Stomach (tissue), 9 donors: ENCODE results near the gene FRYL. TPM values are rescaled to one million over a fixed set of nuclear protein-coding genes. Genes with fewer than 3 reads are reported as not detected.

Experiments
- DNase-seq, 2 donors: peaks; one replicate each; pipeline versions ENCODE4 v3.0.0 to v3.0.0-alpha.2; 2013 to 2019
- H3K27ac ChIP-seq, 5 donors: fragments of 200-600 bp in 4 of 5; sonication (generic) in 4 of 5; one replicate each; pipeline ENCODE4 v1.5.1; 2013 to 2019; ENCODE audit warnings: mild to moderate bottlenecking in 1 of 5, moderate library complexity in 1 of 5
- H3K27me3 ChIP-seq, 3 donors: fragments of 200-600 bp; sonication (generic); one replicate each; pipeline ENCODE4 v1.5.1; 2017 to 2019; ENCODE audit warnings: mixed run types in 1 of 3
- H3K36me3 ChIP-seq, 4 donors: fragments of 200-600 bp; sonication (generic); 1 replicate in 3 of 4; 2 replicates in 1 of 4; pipeline ENCODE4 v1.5.1; 2016 to 2019
- H3K4me1 ChIP-seq, 4 donors: fragments of 200-600 bp; sonication (generic); one replicate each; pipeline ENCODE4 v1.5.1; 2016 to 2019
- H3K4me3 ChIP-seq, 4 donors: fragments of 200-600 bp; sonication (generic) in 3 of 4; one replicate each; pipeline ENCODE4 v1.5.1; 2016 to 2019; ENCODE audit warnings: mild to moderate bottlenecking in 1 of 4
- H3K9me3 ChIP-seq, 4 donors: fragments of 200-600 bp; sonication (generic); one replicate each; pipeline ENCODE4 v1.5.1; 2016 to 2019
- CTCF ChIP-seq, 7 experiments: fragments of 450-650 bp in 4 of 7; fragments of 200-600 bp in 3 of 7; sonication (generic) in 3 of 7; IDR thresholded peaks; one replicate each; pipeline ENCODE4 v1.5.1; 2016 to 2019; ENCODE audit warnings: antibody characterized with exemption in 7 of 7, control low read depth in 2 of 7, mild to moderate bottlenecking in 1 of 7
- EP300 ChIP-seq: sonication (generic); formaldehyde crosslinking; IDR thresholded peaks from one replicate; pipeline ENCODE4 v1.6.1; 2017; ENCODE audit warnings: antibody characterized with exemption
- POLR2A ChIP-seq, 4 donors: fragments of 450-650 bp; IDR thresholded peaks; one replicate each; pipeline ENCODE4 v1.6.1; 2016; ENCODE audit warnings: antibody characterized with exemption in 4 of 4, control low read depth in 2 of 4, mild to moderate bottlenecking in 1 of 4, moderate library complexity in 1 of 4
- POLR2AphosphoS5 ChIP-seq, 3 donors: sonication (generic); formaldehyde crosslinking; IDR thresholded peaks; one replicate each; pipeline ENCODE4 v1.6.1; 2016; ENCODE audit warnings: antibody characterized with exemption in 3 of 3
- WGBS, 5 donors: extraction: QIAGEN DNeasy Blood & Tissue Kit in 3 of 5; methylation state at CpG; one replicate each; pipeline versions ENCODE4 v1.1.5 to v1.1.7; 2013 to 2018; 5-methylcytosine and 5-hydroxymethylcytosine counted together
- intact Hi-C: fragments of 100-400 bp; cut with DNase I; formaldehyde crosslinking; loops from one replicate; pipeline ENCODE4 v1.15.1; 2023; ENCODE audit warnings: low total_unique reads
- polyA plus RNA-seq, 3 donors: library from polyadenylated mRNA; stranded (reverse); fragments of 200-250 nt; gene quantifications; one replicate each; pipeline ENCODE4 v1.2.3, GENCODE V29; 2013
- total RNA-seq, 5 donors: library from RNA; depleted of rRNA; stranded (reverse); fragments of >200 nt; gene quantifications; one replicate each; pipeline versions ENCODE4 v1.1.0 to v1.2.3, GENCODE V29; 2014 to 2016
- donor health status: healthy with polysubstance abuse.
- donor health status: Bipolar disorder and iron deficiency.
- donor health status: healthy.

Gene FRYL
- total and polyA plus RNA-seq, 8 donors, result 6.4 to 697 (median 67.0) TPM

- Histone ChIP-seq H3K4me1 (peaks cover 0 to 51% (median 18%) of the 10 kb centered on the region in 4 donors), H3K36me3 (no peaks in the 10 kb centered on the region), H3K4me3 (no peak overlapping the region), H3K9me3 (no peaks in the 10 kb centered on the region), H3K27me3 (no peaks in the 10 kb centered on the region), H3K27ac (no peak overlapping the region)
- WGBS, 5 donors, result 90 to 100% (median 97%) methylated on average over 1 of the region's 1 CpG
- intact Hi-C loops, result no loop called here
- TF ChIP-seq CTCF (IDR thresholded peaks at IDR 0.05) (no peak), EP300 (no peak), POLR2A (IDR thresholded peaks at IDR 0.05) (no peak), POLR2AphosphoS5 (IDR thresholded peaks at IDR 0.05) (no peak)
- no peak for DNase-seq
These were observed 91.1 kb downstream of the FRYL start for GRCh38 chr4:48688953-48689352.

GRCh38 chr4:48687313-48688051, 92.6 kb downstream of the FRYL start:
- no peak overlapping the region for H3K4me3 ChIP-seq
- 75 to 81% (median 79%) methylated on average over 9 to 10 of the region's 10 CpGs for WGBS, 5 donors
- TF ChIP-seq CTCF (IDR thresholded peaks at IDR 0.05) (no peak), EP300 (no peak), POLR2AphosphoS5 (IDR thresholded peaks at IDR 0.05) (no peak), POLR2A (IDR thresholded peaks at IDR 0.05) (no peak)

DNA sequence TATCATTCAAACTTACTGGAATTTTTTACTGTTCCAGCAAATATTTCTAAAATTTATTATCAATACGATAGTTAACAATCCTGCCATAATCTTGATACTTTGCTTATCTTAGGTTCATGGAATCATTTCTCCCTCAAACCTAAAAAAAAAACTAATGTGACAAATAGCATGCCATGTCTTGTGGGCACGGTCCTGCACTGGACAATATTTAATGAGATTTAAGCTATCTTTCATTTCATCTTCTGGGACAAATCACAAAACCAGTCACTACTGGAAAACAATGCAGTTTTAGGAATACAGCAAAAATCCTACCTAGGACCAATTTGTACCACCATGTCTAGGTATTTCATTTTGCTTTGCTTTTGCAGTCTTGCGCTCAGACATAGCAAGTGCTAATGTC, 93.7 kb downstream of the FRYL start:
- WGBS, 5 donors, result 90 to 97% (median 94%) methylated on average over 3 of the region's 3 CpGs

More at GRCh38 chr4:48687313-48688051, 92.6 kb downstream of the FRYL start:
- intact Hi-C loops, result no loop called here
- Histone ChIP-seq H3K36me3 (no peaks in the 10 kb centered on the region), H3K27me3 (no peaks in the 10 kb centered on the region), H3K9me3 (no peaks in the 10 kb centered on the region), H3K27ac (no peak overlapping the region), H3K4me1 (peaks cover 0 to 52% (median 17%) of the 10 kb centered on the region in 4 donors)
- no peak for DNase-seq

More for the DNA sequence above, 93.7 kb downstream of the FRYL start:
- no peaks in the 10 kb centered on the region for H3K9me3 ChIP-seq
- no peaks in the 10 kb centered on the region for H3K27me3 ChIP-seq
- no peak overlapping the region for H3K27ac ChIP-seq
- intact Hi-C loops, result no loop called here
- peaks cover 0 to 46% (median 14%) of the 10 kb centered on the region in 4 donors for H3K4me1 ChIP-seq
- no peaks in the 10 kb centered on the region for H3K36me3 ChIP-seq
- no peak overlapping the region for H3K4me3 ChIP-seq
- TF ChIP-seq POLR2A (IDR thresholded peaks at IDR 0.05) (no peak), POLR2AphosphoS5 (IDR thresholded peaks at IDR 0.05) (no peak), CTCF (IDR thresholded peaks at IDR 0.05) (no peak), EP300 (no peak)
- DNase-seq, result no peak
